Effector memory CD8-positive, alpha-beta T cell (primary cell): ENCODE results near the gene DIAPH3.

Experiments
- ATAC-seq: fragments of 150-1000 bp; cut with Tn5 transposase; replicated peaks from 2 replicates; pipeline ENCODE4 v1.10.0; 2021; ENCODE audit warnings: mild to moderate bottlenecking, moderate library complexity
- DNase-seq, 3 experiments: peaks; one replicate each; pipeline ENCODE4 v3.0.0; 2021
- H3K27ac Mint-ChIP-seq, 2 donors: one replicate each; pipeline ENCODE4 v1.8.0; 2022; ENCODE audit warnings: mild to moderate bottlenecking in 2 of 2, mixed read lengths in 2 of 2, moderate library complexity in 2 of 2
- H3K27me3 Mint-ChIP-seq, 2 donors: one replicate each; pipeline ENCODE4 v1.8.0; 2022; ENCODE audit warnings: mixed read lengths in 2 of 2
- H3K36me3 Mint-ChIP-seq: one replicate; pipeline ENCODE4 v1.8.0; 2022; ENCODE audit warnings: mild to moderate bottlenecking, moderate library complexity, mixed read lengths; ENCODE audit not compliant: insufficient read depth
- H3K4me1 Mint-ChIP-seq, 2 donors: one replicate each; pipeline ENCODE4 v1.8.0; 2022; ENCODE audit warnings: low read depth in 2 of 2, mixed read lengths in 2 of 2
- H3K4me3 Mint-ChIP-seq, 2 donors: one replicate each; pipeline ENCODE4 v1.8.0; 2022; ENCODE audit warnings: mild to moderate bottlenecking in 2 of 2, mixed read lengths in 2 of 2, moderate library complexity in 2 of 2
- H3K9me3 Mint-ChIP-seq, 2 donors: one replicate each; pipeline ENCODE4 v1.8.0; 2022; ENCODE audit warnings: mixed read lengths in 2 of 2

Gene DIAPH3

GRCh38 chr13:60169239-60170031, 5.7 kb upstream of the DIAPH3 start:
- DNase-seq (no peak), ATAC-seq (no peak)
- Mint-ChIP-seq H3K9me3 (no peaks in the 10 kb centered on the region), H3K4me1 (peaks cover 10 to 12% of the 10 kb centered on the region in 2 donors), H3K4me3 (no peak overlapping the region), H3K27me3 (peaks cover 27 to 29% of the 10 kb centered on the region in 2 donors), H3K36me3 (no peaks in the 10 kb centered on the region), H3K27ac (no peak overlapping the region)

DNA sequence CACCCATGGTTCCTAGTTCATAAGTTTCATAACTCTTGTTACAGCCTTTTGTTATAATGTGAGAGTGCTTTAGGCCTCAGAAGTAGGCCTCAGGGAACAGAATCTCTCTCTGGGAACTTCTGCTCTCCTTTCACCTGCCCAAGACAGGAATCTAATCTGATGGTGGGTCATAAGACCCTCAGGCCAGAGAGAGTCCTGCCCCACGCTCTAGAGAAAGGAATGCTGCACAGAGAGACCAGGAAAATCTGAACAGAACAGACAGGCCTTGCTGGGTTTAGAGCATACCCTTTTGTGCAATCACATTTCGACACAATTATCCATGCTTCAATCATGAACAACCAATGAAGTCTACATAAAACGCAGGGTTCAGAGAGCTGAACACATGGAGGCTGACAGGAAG, 3.4 kb upstream of the DIAPH3 start:
- no peak overlapping the region for H3K27ac Mint-ChIP-seq
- H3K4me1 Mint-ChIP-seq, result peaks cover 15 to 20% of the 10 kb centered on the region in 2 donors
- H3K36me3 Mint-ChIP-seq, result peaks cover 8% of the 10 kb centered on the region
- DNase-seq (no peak), ATAC-seq (no peak)
- H3K9me3 Mint-ChIP-seq, result no peaks in the 10 kb centered on the region
- H3K27me3 Mint-ChIP-seq, result peaks cover 13 to 15% of the 10 kb centered on the region in 2 donors
- no peak overlapping the region for H3K4me3 Mint-ChIP-seq

DNA sequence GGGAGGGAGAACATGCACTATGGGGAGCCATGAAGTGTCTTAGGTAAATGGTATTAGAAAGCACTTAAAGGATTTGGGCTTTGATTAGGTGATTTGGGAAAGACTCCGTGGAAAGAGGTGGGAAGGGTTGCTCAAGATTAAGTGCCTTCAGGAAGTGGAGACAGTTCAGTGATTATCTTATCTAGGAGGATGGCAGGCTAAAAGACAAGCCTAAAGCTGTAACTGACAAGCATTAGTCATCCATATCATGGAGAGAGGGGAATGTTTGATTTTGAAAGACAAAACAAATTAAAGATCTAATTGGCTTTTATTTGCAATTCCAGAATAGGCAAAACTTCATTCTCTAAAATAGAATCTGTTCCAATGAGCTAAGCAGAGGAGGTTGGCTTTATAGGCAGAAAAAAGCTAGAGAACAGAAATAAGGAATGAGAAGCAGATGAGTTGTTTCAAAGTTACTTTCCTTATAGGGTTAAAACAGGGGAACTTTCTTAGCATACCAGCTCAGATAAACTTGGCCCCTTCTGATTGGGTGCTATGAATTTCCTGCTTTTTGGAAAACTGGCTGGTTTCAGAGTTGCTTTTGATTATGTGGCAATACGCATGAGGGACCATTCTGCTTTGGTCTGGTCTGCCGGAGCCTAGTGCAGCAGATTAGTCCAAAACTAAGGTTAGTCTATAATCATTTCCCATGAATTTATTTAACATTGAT, 1.8 kb upstream of the DIAPH3 start:
- H3K27ac Mint-ChIP-seq, result peak overlapping the region in 1 of 2 donors; percentile 95
- peak overlapping the region in 1 of 2 donors; percentile 93 for H3K4me3 Mint-ChIP-seq
- no peaks in the 10 kb centered on the region for H3K9me3 Mint-ChIP-seq
- H3K4me1 Mint-ChIP-seq, result peaks cover 15 to 20% of the 10 kb centered on the region in 2 donors
- no peak for DNase-seq
- ATAC-seq, result no peak
- peaks cover 6 to 10% of the 10 kb centered on the region in 2 donors for H3K27me3 Mint-ChIP-seq
- H3K36me3 Mint-ChIP-seq, result peaks cover 8% of the 10 kb centered on the region

- H3K36me3 Mint-ChIP-seq, result peaks cover 8% of the 10 kb centered on the region
- H3K27ac Mint-ChIP-seq, result peak overlapping the region; percentile 92 to 95
- ATAC-seq (peak; percentile 11), DNase-seq (no peak)
- H3K4me1 Mint-ChIP-seq, result peaks cover 15 to 20% of the 10 kb centered on the region in 2 donors
- H3K4me3 Mint-ChIP-seq, result peak overlapping the region; percentile 93 to 96
- no peaks in the 10 kb centered on the region for H3K9me3 Mint-ChIP-seq
- H3K27me3 Mint-ChIP-seq, result no peaks in the 10 kb centered on the region
These were observed 634 bp upstream of the DIAPH3 start for GRCh38 chr13:60164234-60164889.

DNA sequence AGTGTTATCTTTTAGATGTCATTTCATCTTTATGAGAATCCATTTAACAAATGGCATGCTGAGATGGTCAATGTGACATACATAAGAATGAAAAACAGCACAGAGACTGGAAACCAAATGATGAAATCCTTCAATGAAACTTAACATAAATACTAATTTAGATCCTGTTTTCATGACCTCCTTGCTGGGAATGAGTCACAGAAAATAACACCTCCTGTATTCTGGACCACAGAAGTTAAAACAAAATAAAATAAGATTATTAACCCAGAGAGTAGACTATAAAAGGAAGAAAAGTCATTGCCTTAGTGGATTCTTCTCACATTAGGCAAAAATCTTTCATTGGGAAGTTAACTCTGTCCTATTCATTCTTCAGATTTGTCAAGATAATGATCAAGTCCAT, 1.6 kb downstream of the DIAPH3 start:
- H3K4me1 Mint-ChIP-seq, result peaks cover 15 to 20% of the 10 kb centered on the region in 2 donors
- no peaks in the 10 kb centered on the region for H3K27me3 Mint-ChIP-seq
- no peak for ATAC-seq
- H3K36me3 Mint-ChIP-seq, result peaks cover 8% of the 10 kb centered on the region
- H3K9me3 Mint-ChIP-seq, result no peaks in the 10 kb centered on the region
- H3K27ac Mint-ChIP-seq, result no peak overlapping the region
- no peak for DNase-seq
- H3K4me3 Mint-ChIP-seq, result no peak overlapping the region

DNA sequence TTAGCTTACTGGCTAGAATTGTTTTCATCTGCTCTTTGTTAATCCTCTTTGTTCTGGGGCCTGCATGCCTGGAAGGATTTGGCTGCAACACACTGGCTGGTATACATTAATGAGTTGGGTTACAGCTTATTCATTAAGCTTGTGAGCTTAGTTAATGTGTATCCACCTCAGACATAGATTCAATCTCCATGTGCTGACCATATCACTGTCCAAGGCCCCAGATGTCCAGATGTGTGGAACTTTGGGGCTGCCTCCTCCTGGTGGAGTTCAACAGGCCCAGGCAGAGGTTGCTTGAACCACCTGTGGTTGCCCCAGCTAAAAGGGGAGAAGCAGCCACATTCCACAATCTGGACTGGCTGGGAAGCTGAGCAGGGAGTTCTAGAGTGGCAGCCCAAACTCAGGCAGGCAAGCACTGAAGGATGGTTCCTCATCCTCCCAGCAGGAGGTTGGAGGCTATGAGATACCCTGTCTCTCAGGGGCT, 5.4 kb downstream of the DIAPH3 start:
- H3K4me1 Mint-ChIP-seq, result peaks cover 0 to 3% of the 10 kb centered on the region in 2 donors
- ATAC-seq (no peak), DNase-seq (no peak)
- H3K36me3 Mint-ChIP-seq, result no peaks in the 10 kb centered on the region
- no peaks in the 10 kb centered on the region for H3K9me3 Mint-ChIP-seq
- H3K27ac Mint-ChIP-seq, result no peak overlapping the region
- H3K27me3 Mint-ChIP-seq, result no peaks in the 10 kb centered on the region
- no peak overlapping the region for H3K4me3 Mint-ChIP-seq

DNA sequence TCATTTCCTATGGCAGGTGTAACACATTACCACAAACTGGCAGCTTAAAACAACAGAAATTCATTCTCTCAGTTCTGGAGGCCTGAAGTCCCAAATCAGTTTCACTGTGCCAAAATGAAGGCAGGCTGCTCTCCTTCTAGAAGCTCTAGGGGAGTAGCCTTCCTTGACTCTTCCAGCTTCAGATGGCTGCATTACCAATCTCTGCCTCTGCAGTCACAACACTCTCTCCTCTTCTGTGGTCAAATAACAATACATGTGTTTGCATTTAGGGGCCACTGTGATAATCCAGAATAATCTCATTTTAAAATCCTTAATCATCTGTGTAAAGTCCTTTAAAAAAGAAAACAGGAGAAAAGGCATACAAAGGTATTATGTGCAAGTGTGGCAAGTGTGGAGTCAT, 7.8 kb downstream of the DIAPH3 start:
- peaks cover 0 to 3% of the 10 kb centered on the region in 2 donors for H3K4me1 Mint-ChIP-seq
- H3K9me3 Mint-ChIP-seq, result no peaks in the 10 kb centered on the region
- H3K27me3 Mint-ChIP-seq, result no peaks in the 10 kb centered on the region
- H3K27ac Mint-ChIP-seq, result no peak overlapping the region
- H3K36me3 Mint-ChIP-seq, result no peaks in the 10 kb centered on the region
- no peak overlapping the region for H3K4me3 Mint-ChIP-seq
- peak; percentile 40 for ATAC-seq
- no peak for DNase-seq

DNA sequence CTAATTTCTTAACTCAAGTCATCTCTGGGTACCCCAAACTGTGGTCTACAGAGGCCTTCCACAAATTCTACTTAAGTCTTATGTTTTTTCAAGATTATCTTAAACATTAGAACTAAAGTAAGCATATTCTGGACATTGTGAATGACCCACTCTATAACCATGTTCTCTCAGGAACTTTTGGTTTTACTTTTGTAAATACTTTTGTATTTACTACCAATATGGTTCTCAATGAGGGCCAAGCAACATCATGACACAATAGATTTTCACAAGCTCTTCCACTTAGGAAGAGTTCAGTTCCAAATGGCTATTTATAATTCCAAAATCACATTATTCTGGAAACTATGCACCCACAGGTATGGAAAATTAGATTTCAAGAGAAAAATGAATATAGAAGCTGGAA, 10.8 kb downstream of the DIAPH3 start:
- no peaks in the 10 kb centered on the region for H3K36me3 Mint-ChIP-seq
- peak overlapping the region in 1 of 2 donors; percentile 26 for H3K27ac Mint-ChIP-seq
- DNase-seq (no peak), ATAC-seq (no peak)
- H3K4me1 Mint-ChIP-seq, result peaks cover 1 to 3% of the 10 kb centered on the region in 2 donors
- no peaks in the 10 kb centered on the region for H3K9me3 Mint-ChIP-seq
- no peak overlapping the region for H3K4me3 Mint-ChIP-seq
- H3K27me3 Mint-ChIP-seq, result no peaks in the 10 kb centered on the region

- DNase-seq, result no peak
- no peaks in the 10 kb centered on the region for H3K36me3 Mint-ChIP-seq
- H3K4me1 Mint-ChIP-seq, result peaks cover 1 to 3% of the 10 kb centered on the region in 2 donors
- H3K27me3 Mint-ChIP-seq, result no peaks in the 10 kb centered on the region
- no peak overlapping the region for H3K27ac Mint-ChIP-seq
- H3K4me3 Mint-ChIP-seq, result no peak overlapping the region
- no peaks in the 10 kb centered on the region for H3K9me3 Mint-ChIP-seq
- no peak for ATAC-seq
These were observed 11.6 kb downstream of the DIAPH3 start for GRCh38 chr13:60152114-60152513.

GRCh38 chr13:60150538-60150937, 13.2 kb downstream of the DIAPH3 start:
- no peak for DNase-seq
- ATAC-seq, result no peak
- H3K27ac Mint-ChIP-seq, result peak overlapping the region in 1 of 2 donors; percentile 8
- H3K9me3 Mint-ChIP-seq, result no peaks in the 10 kb centered on the region
- no peaks in the 10 kb centered on the region for H3K36me3 Mint-ChIP-seq
- no peaks in the 10 kb centered on the region for H3K27me3 Mint-ChIP-seq
- H3K4me1 Mint-ChIP-seq, result peaks cover 1 to 3% of the 10 kb centered on the region in 2 donors
- no peak overlapping the region for H3K4me3 Mint-ChIP-seq

DNA sequence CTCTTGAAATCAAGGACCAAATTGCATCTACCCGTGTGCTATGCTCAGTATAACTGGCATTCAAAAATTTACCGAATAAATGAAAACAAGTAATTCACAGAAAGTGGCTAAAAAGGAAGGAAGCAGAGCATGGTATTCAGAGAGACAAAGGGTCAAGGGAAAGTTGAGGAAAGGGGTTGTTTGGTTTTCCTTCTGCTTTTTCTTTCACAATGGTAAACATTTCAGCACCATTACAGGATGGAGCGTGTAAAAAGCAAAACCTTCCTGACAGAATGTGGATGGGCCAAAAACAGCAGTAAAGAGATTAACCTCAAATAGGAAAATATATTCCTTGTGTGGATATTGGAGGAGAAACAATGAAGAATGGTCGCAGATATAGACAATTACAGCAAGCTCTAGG, 14.8 kb downstream of the DIAPH3 start:
- no peak overlapping the region for H3K4me3 Mint-ChIP-seq
- H3K4me1 Mint-ChIP-seq, result peaks cover 1 to 3% of the 10 kb centered on the region in 2 donors
- H3K9me3 Mint-ChIP-seq, result no peaks in the 10 kb centered on the region
- H3K27ac Mint-ChIP-seq, result no peak overlapping the region
- no peaks in the 10 kb centered on the region for H3K27me3 Mint-ChIP-seq
- no peak for ATAC-seq
- no peak for DNase-seq
- H3K36me3 Mint-ChIP-seq, result no peaks in the 10 kb centered on the region

DNA sequence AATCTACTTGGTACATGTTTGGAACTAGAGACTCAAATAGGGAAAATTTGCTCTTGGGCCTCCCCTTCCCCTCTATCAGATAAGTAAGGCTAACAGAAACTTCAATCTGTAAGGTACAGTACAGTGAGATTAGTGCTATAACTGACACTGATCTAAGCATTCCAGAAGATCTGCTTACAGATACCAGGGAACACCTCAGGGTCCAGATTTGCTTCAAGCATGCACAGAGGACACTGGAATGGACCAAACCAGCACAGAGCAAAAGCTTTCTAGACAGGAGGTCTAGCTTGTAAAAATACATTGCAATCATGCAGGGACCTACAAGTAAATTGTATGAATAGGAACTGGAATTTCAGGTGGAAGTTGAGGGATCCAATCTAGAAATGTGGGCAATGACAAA, 16.4 kb downstream of the DIAPH3 start:
- peaks cover 1 to 6% of the 10 kb centered on the region in 2 donors for H3K4me1 Mint-ChIP-seq
- DNase-seq (no peak), ATAC-seq (no peak)
- no peaks in the 10 kb centered on the region for H3K36me3 Mint-ChIP-seq
- H3K27ac Mint-ChIP-seq, result no peak overlapping the region
- no peak overlapping the region for H3K4me3 Mint-ChIP-seq
- H3K9me3 Mint-ChIP-seq, result no peaks in the 10 kb centered on the region
- H3K27me3 Mint-ChIP-seq, result no peaks in the 10 kb centered on the region

GRCh38 chr13:60146471-60146870, 17.3 kb downstream of the DIAPH3 start:
- H3K27me3 Mint-ChIP-seq, result no peaks in the 10 kb centered on the region
- H3K27ac Mint-ChIP-seq, result no peak overlapping the region
- H3K4me1 Mint-ChIP-seq, result peaks cover 1 to 7% of the 10 kb centered on the region in 2 donors
- no peak for DNase-seq
- H3K9me3 Mint-ChIP-seq, result no peaks in the 10 kb centered on the region
- no peaks in the 10 kb centered on the region for H3K36me3 Mint-ChIP-seq
- ATAC-seq, result no peak
- H3K4me3 Mint-ChIP-seq, result no peak overlapping the region
